K562 (cell line): ENCODE measurements around the gene C19orf47. TPM values are rescaled to one million over a fixed set of nuclear protein-coding genes. Genes with fewer than 3 reads are reported as not detected.
A peak's percentile ranks its signal among the peaks of the same experiment; 100 is the strongest.

Experiments used
- CBFA2T2 ChIP-seq: fragments of 450-650 bp; conservative IDR thresholded peaks from 2 replicates; pipeline ENCODE4 v1.6.1; 2017; ENCODE audit warnings: mild to moderate bottlenecking
- MCM7 ChIP-seq, 2 experiments: fragments of 450-650 bp; IDR thresholded peaks; 2 replicates each; pipeline ENCODE4 v1.6.1; 2016 to 2018
- MIER1 ChIP-seq: fragments of 450-650 bp; IDR thresholded peaks from 2 replicates; pipeline ENCODE4 v1.6.1; 2016; ENCODE audit warnings: antibody characterized with exemption, mild to moderate bottlenecking, low read depth
- PTBP1 ChIP-seq: fragments of 200-400 bp; formaldehyde crosslinking; IDR thresholded peaks from 2 replicates; pipeline ENCODE4 v1.6.1; 2017; ENCODE audit warnings: low read depth, low read length
- ZNF184 ChIP-seq: sonication (generic); formaldehyde crosslinking; IDR thresholded peaks from 2 replicates; pipeline ENCODE4 v1.5.0; 2020; ENCODE audit warnings: missing genetic modification reagents
- polyA plus RNA-seq, 8 experiments: library from polyadenylated mRNA; depleted of rRNA in 4 of 8; stranded (reverse) in 5 of 8; unstranded in 3 of 8; fragments of >200 nt; fragmentation: Nextera tagmentation in 2 of 8; fragmentation: Illumina TruSeq in 1 of 8; extraction: Ambion mirVana in 2 of 8; extraction: Trizol in 1 of 8; gene quantifications; 2 replicates each; pipeline versions ENCODE4 v1.2.1 to v1.2.3, GENCODE V29; 2011 to 2014; ENCODE audit warnings: inconsistent platforms in 1 of 8, missing spikeins in 1 of 8
- total RNA-seq, 7 experiments: library from RNA; depleted of rRNA in 6 of 7; stranded (reverse); fragments of >200 nt in 6 of 7; fragmentation: Illumina TruSeq in 2 of 7; extraction: Trizol in 2 of 7; gene quantifications; 2 replicates each; pipeline versions ENCODE4 v1.2.1 to v1.2.3, GENCODE V29; 2011 to 2021; ENCODE audit warnings: low replicate concordance in 1 of 7
- TF ChIP-seq, protein P1 (sequence below), 2 experiments: fragments of 250-450 bp in 1 of 2; fragments of 450-650 bp in 1 of 2; sonication (Bioruptor Pico) in 1 of 2; IDR thresholded peaks; 2 replicates each; pipeline versions ENCODE4 v1.6.1 to v1.8.0; 2016 to 2021; ENCODE audit warnings: mild to moderate bottlenecking in 2 of 2, moderate library complexity in 2 of 2, missing compliant biosample characterization in 1 of 2, missing genetic modification characterization in 1 of 2
- TF ChIP-seq, protein P2 (sequence below): sonication (generic); formaldehyde crosslinking; IDR thresholded peaks from 2 replicates; pipeline ENCODE4 v1.8.0; 2022; ENCODE audit warnings: mild to moderate bottlenecking, missing genetic modification reagents

C19orf47 gene
- total and polyA plus RNA-seq, 9 of the 15 experiments (the other 6 are each of a cell fraction or from before 2014, with no cell fraction given) = 0.08 to 26.1 (median 14.7) TPM

DNA sequence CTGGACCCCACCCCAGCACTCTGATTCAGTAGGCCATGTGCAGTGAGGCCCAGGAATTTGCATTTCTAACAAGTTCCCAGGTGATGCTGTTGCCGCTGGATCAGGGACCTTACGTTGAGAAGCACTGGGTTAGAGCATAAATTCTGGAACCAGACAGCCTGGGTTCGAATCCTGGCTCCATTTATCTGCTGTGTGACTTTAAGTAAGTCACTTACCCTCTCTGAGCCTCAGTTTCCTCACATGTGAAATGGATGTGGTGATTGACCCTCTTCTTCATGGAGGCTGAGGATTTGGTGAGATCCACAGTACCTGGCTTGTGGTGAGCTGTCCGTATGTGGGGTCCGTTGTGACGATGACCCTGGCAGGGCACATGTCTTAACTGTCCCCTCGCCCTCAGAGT lies 25.9 kb upstream of the C19orf47 start (continued):
- no peak for TF ChIP-seq ZNF184 (CRISPR knock-in tag)
- TF ChIP-seq PTBP1 = peak; percentile 79; the same call in 1 of the 2 replicates
- TF ChIP-seq MCM7 (IDR thresholded peaks at IDR 0.05) = no peak
- TF ChIP-seq, protein P1, sequence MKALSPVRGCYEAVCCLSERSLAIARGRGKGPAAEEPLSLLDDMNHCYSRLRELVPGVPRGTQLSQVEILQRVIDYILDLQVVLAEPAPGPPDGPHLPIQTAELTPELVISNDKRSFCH (CRISPR knock-in tag; IDR thresholded peaks at IDR 0.05) = no peak
- TF ChIP-seq, protein P1 (tag; IDR thresholded peaks at IDR 0.05) = no peak
- TF ChIP-seq CBFA2T2 = no peak
- TF ChIP-seq, protein P2, sequence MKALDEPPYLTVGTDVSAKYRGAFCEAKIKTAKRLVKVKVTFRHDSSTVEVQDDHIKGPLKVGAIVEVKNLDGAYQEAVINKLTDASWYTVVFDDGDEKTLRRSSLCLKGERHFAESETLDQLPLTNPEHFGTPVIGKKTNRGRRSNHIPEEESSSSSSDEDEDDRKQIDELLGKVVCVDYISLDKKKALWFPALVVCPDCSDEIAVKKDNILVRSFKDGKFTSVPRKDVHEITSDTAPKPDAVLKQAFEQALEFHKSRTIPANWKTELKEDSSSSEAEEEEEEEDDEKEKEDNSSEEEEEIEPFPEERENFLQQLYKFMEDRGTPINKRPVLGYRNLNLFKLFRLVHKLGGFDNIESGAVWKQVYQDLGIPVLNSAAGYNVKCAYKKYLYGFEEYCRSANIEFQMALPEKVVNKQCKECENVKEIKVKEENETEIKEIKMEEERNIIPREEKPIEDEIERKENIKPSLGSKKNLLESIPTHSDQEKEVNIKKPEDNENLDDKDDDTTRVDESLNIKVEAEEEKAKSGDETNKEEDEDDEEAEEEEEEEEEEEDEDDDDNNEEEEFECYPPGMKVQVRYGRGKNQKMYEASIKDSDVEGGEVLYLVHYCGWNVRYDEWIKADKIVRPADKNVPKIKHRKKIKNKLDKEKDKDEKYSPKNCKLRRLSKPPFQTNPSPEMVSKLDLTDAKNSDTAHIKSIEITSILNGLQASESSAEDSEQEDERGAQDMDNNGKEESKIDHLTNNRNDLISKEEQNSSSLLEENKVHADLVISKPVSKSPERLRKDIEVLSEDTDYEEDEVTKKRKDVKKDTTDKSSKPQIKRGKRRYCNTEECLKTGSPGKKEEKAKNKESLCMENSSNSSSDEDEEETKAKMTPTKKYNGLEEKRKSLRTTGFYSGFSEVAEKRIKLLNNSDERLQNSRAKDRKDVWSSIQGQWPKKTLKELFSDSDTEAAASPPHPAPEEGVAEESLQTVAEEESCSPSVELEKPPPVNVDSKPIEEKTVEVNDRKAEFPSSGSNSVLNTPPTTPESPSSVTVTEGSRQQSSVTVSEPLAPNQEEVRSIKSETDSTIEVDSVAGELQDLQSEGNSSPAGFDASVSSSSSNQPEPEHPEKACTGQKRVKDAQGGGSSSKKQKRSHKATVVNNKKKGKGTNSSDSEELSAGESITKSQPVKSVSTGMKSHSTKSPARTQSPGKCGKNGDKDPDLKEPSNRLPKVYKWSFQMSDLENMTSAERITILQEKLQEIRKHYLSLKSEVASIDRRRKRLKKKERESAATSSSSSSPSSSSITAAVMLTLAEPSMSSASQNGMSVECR (CRISPR knock-in tag) = no peak
- TF ChIP-seq MIER1 = no peak
